GM19035 (cell line): ENCODE data around the gene NABP1.

Source experiments
- ATAC-seq: cut with Tn5 transposase; IDR thresholded peaks from one replicate; pipeline ENCODE4 v1.9.1; 2021; ENCODE audit not compliant: unreplicated experiment

The NABP1 gene

GRCh38 chr2:191703079-191703725 is 25.3 kb downstream of the NABP1 start:
- ATAC-seq = no peak

- ATAC-seq = no peak
Measured at GRCh38 chr2:191705084-191705483, 27.1 kb downstream of the NABP1 start.

DNA sequence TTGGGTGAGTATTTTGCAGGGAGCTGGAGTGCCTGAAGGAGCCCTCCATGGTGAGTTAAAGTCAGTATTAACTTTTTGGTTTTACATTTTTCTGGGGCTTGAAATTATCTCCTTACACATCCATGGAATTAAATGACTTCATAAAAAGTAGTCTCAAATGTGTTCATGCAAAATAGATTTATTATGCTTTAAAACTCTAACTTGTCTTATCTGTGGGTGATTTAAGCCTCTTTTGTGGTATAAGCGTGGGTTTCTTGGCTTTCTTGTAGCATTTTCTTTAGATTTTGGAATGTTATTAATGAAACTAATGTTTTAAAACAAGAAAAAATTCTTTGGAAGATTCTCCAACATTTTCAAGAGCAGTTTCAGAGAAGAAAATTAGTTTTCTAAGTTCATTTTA is 27.8 kb downstream of the NABP1 start:
- no peak for ATAC-seq

GRCh38 chr2:191706791-191707190 is 28.9 kb downstream of the NABP1 start:
- no peak for ATAC-seq

DNA sequence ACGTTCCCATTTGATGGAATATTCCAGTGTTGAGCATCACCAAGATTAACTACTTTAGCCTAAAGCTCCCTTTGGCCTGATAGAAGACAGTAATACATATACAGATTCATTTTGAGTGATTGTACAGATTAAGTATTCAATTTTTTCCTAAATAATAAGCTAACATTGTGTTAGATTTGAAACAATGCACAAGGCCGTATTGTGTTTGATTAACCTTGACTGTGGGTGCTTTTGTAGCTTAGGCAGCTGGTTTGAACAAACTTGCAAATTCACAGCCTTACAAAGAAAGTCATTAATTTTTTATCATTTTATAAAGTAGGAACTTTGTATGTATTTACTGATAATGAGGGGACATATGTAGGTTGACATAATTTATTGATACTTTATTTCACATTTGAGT is 29.6 kb downstream of the NABP1 start:
- no peak for ATAC-seq

DNA sequence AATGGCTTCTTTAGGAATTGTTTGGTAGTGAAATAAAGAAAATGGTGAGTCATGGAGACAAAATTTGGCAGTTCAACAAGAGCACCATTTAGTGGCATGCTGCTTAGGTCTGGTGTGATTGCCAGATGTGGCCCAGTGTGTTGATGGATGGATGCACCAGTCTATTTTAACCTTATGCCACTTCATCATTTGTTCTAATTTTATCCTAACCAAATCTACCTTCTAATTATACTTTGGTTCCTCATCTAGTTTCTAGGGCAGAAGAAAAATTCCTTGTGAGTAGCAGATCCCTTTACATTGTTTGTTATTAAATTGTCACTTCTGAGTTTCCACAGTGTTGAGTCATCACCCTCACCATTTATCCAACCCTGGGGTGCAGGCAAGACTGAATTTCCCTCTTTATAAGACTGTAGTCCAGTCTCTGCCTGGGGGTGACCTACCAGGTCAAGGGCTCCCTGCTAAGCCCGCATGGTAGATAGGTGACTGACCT is 32.5 kb downstream of the NABP1 start:
- no peak for ATAC-seq

DNA sequence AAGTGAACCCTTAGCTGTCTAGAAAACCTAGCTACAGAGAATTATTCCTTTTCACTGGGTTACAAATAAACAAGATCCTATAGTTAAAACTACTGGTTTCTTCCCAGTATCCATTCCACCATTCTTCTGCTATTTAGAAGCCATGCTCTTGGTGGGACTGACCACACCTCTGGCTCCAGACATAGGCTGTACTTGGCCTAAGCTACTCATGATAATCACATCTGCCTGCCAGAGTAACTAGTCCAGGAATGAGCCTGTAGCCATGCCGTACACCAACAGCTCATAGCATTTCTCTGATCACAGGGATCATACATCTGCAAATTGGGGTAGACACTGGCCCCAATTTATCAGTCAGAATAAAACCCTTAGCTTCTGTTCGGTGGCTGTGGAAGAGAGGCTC is 33.7 kb downstream of the NABP1 start:
- ATAC-seq = no peak

GRCh38 chr2:191713837-191714236 is 35.9 kb downstream of the NABP1 start:
- no peak for ATAC-seq

- no peak for ATAC-seq
Measured at GRCh38 chr2:191714925-191715324, 37.0 kb downstream of the NABP1 start.

GRCh38 chr2:191715471-191715870 is 37.5 kb downstream of the NABP1 start:
- no peak for ATAC-seq

GRCh38 chr2:191719261-191719660 is 41.3 kb downstream of the NABP1 start:
- no peak for ATAC-seq

DNA sequence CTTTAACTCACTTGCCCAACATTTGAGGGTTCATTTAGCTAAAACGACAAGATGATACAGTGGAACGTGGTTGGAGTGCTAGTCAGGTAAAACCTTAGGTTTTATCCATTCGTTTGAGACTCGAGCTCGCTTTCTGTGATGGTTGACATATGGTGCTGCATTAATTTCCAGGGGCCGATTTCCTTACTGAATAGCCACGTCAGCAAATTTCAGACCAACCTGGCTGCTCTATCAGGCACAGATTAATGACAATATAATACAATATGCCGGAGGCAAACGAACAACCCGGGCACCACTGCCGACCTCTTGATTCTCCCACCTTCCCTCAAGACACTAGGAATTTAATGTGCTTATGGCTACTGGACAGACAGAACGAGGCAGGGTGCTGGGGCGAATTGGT is 42.0 kb downstream of the NABP1 start:
- no peak for ATAC-seq

GRCh38 chr2:191721331-191721730 is 43.4 kb downstream of the NABP1 start:
- ATAC-seq = no peak

DNA sequence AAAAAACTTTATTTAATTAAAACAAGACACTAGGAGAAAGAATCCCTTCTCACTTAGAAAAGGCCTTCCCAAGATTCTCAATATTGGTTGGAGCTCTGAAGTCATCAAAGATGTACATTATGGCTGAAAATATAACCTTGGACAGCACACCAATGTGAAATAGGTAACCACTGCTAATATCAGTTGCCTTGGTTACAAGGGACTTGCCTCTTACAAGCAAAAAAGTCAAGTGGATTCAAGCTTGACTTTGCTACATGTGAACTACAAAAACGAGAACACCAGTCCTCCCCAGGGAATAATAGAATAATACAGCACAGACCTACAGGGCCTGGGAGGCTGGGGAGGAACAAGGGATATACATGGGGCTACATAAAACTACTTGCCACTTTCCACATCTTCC is 46.1 kb downstream of the NABP1 start:
- no peak for ATAC-seq

- ATAC-seq = no peak
Measured at GRCh38 chr2:191728750-191729624, 51.1 kb downstream of the NABP1 start.

DNA sequence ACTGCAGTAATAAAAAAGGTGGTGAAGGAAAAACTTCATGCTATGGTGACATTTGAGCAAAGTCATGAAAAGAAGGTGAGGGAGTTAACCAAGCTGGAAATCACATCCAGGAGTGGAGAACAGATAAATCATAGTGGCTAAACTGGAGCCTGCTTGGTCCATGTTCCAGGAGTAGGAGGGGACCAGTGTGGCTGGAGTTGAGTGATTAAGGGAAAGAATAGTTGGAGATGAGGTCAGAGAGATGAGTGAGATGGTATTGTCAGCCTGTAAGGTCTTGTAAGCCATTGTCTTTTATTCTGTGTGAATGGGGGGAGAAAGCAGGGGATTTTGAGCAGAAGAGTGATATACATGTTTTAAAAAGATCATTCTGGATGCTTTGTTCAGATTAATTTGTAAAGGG is 52.3 kb downstream of the NABP1 start:
- no peak for ATAC-seq
